ENCODE data around the gene PIK3R4.

PIK3R4 gene

DNA sequence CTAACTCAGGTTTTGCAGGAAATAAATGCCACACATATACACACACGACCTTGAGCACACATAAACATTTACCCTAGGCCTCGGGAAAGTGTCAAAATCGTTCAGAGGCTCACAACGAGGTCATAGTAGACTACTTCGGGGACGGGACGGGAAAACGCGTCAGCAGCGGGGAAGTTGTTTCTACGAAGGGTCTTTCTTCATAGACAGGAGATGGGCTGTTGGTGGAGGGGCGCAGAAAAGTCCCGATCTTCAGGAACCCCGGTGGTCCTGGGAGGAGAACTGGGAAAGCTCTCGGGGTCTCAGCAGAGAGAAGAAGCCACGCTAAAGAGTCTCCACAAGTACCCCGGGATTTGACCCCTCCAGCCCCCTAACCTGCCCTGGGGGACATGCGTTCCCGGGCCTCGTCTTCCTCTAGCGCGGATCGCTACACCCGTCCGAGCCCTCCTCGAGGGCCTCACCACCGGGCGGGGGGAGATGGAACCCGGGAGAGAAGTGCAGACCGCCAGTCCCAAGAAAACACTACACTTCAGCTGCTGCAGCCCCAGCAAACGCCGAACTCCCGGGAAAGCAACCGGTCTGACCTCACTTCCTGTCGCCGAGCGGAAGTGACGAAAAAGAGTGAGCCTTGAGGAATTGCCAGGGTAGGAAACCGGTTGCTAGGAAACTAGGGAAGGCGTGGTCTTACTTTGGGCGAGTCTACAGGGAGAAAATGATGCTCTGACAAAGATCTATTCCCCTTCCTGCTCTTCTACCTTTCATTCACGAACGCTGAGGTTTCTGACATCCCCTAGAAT is at the start of gene PIK3R4:
TSS of gene PIK3R4 (minus strand) at position 584 of the 794 bp plus-strand sequence. CDS start 1,611 bp downstream, outside the sequence.
- DNase-seq: peak; percentile 98

DNA sequence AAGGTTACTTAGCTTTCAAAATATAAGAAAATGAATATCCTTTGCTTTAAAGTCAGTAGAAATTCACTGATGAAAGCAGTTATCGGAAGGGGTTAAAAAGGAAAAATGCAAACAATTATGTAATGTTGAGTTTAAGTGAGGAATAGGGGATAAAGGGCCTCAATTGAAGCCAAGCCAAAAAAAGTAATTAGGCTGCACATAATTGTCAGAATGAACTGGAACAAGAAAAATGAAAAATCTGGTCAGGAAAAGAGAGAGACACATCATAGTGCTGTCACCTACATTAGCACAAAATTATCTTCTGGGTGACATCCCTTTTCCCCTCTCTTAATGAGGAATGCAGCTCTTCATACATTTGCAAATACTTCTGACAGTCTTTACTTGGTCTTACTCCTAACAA is 48.8 kb upstream of the PIK3R4 start:
- DNase-seq: no peak

DNA sequence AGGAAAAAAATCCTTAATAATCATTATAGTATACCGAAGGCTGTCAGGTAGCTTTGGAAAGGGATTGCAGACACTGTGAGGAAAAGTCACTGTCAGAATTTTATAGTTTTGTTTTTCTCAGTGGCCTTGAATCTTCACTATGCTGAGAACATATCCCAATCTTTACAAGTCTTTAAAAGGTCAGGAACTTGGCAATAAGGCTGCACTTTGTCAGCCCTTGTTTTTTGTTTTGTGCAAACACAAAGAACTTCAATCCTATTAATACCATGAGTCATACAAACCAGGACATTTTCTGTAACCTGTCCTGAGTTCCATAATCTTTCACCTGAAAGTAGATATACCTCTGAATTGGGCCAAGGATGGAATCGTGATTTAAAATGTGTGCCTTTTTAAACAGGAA is 45.6 kb upstream of the PIK3R4 start:
- no peak for DNase-seq

DNA sequence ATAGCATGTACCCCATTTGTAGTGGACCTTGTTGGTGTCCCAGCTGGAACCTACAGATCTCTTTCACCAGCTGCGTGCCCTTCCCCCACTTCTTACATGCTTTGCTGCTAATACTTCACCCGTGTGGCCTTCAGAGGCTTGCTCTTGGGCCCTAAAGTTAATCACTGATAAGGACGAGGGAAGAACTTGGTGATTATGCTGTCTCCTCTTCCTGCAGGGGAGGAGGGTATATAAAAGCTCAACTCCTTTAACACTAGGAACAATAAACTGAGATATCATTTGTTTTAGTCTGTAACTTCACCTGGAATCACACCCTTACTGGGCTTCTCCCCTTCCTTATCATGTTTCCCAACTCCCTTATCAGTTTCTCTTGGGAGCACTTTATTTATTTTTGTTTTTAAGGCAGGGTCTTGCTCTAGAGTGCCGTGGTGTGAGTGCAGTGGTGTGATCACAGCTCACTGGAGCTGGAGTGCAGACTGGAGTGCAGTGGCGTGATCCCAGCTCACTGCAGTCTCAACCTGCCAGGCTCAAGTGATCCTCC is 43.2 kb upstream of the PIK3R4 start:
- DNase-seq: no peak

DNA sequence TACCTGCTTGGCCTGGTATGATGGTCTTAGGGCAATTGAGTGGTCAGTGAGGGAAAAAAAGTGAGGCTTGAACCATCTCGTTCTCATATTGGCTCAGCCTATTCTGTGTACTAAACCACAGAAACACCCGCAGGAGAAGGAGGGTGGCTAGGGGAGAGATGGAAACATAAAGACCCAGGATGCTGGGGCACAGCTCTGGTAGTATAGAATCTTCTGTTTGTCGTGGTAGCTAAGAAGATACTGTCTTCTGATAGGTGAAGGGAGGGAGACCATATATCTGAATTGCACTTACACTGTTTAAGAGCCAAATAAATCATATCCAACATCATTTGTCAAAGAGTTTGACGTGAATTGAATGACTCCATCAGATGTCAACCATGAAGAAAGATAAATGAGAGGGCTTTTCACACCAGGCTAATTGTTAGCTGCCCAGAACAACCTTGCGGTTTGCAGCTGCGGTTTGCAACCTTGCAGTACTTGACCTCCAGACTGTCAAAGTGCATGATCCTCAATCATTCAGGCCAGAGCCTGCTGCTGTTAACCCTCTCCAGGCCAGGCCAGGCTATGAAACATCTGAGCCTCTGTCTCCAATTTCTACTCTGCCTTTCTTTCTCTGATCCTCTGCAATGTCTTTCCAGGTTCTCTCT is 40.9 kb upstream of the PIK3R4 start:
- no peak for DNase-seq

DNA sequence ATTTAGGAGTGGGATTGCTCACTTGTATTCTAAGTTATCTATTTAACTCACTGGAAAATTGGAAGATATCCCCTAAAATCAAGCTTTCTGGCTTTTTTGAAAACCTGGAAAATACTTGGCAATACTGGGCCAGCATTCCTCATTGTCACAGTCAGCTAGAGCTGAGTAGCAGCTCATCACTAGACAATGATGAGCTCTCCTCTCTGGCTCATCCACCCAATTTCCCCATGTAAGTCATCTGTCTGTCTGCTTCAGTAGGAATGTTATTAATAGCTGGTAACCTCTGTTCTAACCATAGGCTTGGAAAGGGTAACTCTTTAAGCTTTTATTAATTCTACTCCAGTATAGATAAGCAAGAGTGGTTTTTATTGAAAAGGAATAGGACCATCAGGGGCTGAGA is 39.7 kb upstream of the PIK3R4 start:
- DNase-seq: no peak

DNA sequence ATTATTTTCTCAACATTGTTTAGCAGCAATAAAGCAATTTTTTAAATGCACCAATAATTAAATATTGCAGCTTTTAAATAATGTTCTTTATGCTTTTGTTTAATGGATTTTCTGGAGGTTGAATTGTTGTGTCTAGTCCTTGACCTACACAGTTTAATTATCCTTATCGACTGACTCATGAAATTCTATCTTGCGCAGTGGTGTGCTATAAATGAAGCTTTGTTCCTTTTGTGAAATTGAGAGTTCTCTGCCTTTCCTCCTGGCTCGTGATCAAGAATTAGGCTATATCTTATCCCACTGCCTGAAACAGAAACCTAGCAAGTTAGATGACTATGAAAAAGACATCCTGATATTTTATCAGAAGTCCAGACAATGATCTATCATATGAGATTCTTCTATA is 37.0 kb upstream of the PIK3R4 start:
- DNase-seq: no peak

DNA sequence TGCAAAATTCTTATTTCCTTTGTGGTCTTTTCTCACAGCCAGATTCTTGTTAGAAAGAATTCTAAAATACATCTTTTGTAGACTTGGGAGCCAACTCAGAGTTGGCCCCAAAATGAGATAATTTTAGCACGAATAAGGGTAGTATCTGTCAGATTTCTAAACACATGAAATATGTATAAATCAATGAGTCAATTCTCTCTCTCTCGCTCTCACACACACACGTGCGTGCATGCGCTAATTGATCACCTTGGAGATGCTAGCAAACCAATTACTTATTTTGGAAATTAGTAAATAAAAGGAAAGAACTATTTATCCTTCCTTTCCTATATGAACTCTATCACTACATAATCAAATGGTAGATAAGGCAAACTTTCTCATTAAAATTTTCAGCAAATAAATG is 32.9 kb upstream of the PIK3R4 start:
- no peak for DNase-seq

DNA sequence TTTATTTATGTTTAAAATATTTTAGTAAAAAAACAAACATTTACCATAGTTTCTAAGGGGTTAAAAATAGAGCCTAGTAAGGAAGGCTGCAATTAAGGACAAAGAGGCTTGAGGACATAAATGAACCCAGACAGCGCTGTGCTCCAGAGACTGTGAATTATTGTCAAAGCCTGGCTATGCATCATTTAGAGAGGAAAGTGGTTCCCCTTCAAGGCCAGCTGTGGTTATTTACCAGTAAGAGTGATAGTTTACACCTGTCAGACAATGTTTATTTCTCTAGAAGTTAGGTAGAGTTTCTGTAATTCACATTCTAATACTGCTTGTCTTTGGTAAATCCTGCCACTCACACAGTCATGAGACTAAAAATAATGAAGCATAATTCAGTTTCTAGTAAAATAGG is 32.4 kb upstream of the PIK3R4 start:
- DNase-seq: no peak

DNA sequence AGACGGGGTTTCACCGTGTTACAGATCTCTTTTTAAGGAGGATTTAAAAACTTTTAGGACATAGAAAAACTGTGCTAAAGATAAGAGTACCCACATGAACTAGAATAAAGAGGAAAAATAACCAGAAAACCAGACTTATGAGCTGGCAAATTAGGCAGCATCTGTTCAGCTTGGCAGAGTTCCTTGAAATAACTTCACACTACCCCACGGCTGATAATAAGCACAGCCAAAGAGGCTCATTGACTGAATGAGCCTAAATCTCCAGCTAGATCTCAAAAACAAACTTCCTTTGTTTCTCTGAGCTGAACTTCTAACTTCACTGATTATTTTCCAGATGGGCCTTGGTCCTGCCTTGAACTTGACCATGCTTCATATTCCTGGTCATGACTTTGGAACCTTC is 26.7 kb upstream of the PIK3R4 start:
- DNase-seq: no peak

DNA sequence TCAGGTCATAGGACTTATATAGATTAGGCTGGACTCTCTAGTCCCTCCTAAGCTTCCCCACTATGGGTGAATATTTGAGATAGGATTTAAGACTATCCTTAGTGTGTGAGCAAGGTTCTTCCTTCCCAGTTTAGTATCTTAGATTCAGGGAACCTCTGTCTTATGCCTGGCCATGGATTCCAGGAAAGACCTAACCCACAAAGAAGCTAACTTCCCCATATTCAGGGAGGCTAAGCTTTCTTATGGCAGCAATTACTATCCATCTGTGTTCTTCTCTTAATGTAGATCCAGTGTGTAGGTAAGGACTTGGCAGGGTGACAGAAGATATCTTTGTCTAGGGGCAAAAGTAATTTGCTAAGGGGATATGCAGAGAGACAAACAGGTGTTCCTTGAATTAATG is 25.5 kb upstream of the PIK3R4 start:
- DNase-seq: no peak

DNA sequence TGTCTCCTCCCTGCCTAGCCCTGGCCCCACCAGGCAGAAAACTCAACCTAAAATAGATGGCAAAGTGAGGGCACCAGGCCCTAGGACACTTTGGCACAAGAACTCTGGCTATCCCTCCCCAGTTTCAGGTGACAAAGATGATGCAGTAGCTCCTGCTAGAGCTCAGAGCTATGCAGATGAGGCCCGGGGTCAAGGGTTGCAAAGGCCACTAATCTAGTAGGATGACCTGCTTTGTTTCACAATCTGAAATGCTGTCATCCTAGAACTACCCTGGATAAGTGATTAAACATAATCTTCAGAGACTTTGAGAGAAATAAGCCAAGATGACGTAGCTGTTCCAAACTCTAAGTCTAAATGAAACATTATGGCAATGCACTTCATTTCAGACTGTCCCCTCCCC is 24.0 kb upstream of the PIK3R4 start:
- no peak for DNase-seq

DNA sequence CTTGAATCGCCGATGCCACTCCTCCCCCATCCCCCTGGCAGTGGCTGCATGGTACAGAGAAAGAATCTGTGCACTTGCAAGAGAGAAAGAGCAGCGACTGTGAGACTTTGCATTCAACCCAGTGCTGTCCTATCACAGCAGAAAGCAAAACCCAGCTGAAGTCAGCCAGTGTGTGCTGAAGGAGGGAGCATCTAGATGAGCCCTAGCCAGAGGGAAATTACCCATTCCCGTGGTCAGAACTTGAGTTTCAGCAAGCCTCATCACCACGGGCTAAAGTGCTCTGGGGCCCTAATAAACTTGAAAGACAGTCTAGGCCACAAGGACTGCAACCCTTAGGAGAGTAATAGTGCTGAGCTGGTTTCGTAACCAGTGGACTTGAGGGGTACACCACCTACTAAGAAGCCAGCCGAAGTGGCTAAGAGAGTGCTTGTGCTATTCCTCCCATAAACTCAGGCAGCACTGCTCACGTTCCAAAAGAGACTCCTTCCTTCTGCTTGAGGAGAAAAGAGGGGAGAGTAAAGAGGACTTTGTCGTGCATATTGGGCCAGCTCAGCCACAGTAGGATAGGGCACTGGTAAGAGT is 15.2 kb upstream of the PIK3R4 start:
- no peak for DNase-seq

DNA sequence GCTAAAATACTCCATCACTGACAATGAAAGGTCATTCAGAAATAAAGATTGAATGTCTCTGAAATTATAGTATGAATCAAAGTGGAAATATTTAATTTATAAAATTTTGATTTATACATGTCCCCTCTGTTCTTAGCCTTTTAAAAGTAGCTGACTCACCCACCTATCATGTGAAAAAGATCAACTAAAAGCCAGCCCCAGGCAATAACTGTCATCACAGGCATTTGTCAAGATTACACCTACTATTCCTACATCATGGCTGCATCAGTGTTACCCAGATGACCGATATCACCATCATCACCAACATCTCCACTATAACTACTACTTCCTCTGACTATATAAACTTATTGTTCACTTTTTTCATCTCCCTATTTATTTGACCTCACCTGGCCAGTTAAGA is 14.3 kb upstream of the PIK3R4 start:
- DNase-seq: no peak

DNA sequence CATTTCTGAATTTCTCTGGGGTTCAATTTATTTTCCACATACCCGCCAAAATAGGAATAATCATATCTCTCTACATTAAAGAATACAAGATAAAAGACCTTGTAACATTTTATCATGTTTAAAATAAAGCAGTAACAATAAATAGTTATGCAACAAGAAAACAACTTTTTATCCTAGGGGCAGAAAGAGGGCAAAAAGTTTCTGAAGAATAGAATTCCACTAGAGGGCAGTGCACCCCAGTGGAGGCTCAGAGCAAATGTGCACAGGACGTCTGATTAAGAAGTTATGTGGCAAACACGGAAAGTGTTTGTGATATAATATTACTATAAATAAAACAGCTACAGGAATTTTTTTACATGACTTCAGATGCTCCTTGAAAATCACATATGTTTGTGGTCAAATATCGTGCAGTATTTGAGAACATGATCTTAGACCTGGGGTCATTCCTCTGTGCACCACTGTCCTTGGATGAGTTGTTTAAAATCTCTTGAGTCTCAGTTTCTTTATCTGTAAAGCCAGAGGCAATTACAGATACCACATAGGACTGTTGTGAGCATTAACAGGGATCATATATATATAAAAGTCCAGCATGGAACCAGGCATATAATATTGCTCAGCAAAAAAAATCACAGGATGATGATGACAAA is 13.2 kb upstream of the PIK3R4 start:
- DNase-seq: peak; percentile 83

DNA sequence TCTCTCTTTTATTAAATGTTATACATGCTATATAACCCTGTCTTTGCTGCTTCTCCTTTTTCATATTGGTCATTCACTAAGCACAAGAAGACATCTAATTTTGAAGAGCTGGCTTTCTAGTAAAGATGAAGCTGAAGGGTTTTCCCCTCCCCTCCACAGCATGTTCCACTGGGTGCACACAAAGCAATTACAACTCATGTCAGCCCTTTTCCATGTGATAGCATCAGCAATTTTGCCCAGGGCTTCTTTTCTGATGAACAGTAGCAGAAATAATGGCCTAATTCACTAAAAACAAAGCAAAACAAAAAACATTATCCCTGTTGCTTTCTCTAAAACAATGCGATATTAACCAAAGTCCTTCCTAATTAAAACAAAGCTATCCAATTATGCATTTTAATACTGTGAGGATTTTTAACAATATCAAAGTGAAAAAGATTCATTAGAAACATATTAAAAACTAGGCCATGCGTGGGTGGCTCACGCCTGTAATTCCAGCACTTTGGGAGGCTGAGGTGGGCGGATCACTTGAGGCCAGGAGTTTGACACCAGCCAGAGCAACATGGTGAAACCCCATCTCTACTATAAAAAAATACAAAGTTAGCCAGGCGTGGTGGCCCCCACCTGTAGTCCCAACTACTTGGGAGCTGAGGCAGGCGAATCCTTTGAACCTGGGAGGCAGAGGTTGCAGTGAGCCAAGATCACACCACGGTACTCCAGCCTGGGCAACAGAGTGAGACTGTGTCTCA is 12.2 kb upstream of the PIK3R4 start:
- peak; percentile 8 for DNase-seq

DNA sequence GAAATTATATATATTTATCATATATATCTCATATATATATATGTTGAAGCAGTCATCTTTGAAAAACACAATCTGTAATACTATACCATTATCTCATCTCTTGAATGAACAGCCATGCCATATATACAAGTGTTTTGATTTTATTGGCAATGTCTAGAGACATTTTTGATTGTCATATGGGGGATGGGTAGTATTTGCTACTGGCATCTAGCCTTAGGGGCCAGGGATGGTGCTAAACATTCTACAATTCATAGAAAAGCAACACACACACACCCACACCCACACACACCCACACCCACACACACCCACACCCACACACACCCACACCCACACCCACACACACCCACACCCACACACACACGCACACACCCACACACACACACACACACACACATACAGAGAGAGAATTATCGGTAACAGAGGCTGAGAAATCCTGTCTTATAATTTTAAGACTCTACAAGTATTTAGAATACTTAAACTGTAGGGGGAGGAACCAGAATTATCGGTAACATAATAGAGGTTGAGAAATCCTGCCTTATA is 11.1 kb upstream of the PIK3R4 start:
- no peak for DNase-seq

DNA sequence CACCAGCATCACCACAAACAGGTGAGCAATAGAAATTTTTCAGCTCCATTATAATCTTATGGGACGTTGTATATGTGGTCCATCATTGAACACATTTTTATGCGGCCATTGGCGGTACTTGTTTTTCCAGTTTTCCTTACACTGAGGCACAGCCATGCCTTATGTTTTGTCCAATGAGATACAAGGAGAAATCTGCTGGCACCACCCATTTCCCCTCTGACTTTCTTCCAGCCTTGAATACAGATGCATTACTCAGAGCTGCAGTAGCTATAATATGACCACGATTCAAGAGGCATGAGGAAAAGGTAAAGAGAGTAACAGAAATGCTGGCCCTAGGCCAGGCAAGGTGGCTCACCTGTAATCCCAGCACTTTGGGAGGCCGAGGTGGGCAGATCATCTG is 9.0 kb upstream of the PIK3R4 start:
- no peak for DNase-seq

DNA sequence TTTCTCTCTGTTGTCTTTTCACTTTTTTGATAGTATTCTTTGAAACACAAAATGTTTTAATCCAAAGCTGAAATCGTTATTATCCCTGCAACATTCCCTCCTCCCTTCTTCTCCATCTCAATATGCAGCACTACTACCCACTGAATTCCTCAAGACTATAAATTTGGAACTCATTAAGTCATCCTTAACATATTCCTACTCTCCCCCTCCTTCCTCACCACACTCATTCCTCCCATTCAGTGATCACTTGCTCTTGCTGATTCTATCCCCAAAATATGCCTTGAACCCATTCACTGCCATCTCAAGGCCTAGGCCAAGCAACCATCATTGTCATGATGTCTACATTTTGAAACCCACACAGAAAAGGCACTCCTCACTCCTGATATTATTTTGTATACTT is 2.4 kb upstream of the PIK3R4 start:
- no peak for DNase-seq

DNA sequence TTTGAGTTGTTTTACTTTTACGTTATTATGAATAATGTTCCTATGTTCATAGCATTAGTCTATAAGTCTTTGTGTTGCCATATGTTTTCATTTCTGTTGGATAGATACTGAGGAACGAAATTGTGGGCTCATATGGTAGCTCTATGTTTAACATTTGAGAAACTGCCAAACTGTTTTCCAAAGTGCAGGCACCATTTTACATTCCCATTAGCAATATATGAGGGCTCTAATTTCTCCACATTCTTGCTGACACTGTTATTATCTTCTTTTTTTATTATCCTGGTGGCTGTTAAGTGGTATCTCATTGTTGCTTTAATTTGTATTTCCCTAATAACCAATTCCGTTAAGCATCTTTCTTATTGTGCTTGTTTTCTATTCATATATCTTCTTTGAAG is 1.8 kb upstream of the PIK3R4 start:
- DNase-seq: no peak

DNA sequence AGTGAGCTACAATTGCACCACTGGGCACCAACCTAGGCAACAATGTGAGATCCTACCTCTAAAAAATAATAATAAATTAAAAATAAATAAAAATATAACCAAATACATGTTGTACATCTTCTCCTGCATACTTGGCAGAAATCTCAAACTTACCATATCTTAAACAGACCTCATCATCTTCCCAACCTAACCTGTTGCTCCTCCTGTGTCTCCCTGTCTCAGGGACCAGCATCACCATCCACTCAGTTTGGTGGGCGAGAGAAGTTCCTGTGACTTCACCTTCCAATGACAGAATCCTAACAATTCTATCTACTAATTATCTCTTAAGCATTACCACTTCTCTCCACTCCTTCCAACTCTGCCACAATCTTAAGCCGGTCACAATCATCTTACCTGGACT is 3.3 kb downstream of the PIK3R4 start:
- DNase-seq: no peak

DNA sequence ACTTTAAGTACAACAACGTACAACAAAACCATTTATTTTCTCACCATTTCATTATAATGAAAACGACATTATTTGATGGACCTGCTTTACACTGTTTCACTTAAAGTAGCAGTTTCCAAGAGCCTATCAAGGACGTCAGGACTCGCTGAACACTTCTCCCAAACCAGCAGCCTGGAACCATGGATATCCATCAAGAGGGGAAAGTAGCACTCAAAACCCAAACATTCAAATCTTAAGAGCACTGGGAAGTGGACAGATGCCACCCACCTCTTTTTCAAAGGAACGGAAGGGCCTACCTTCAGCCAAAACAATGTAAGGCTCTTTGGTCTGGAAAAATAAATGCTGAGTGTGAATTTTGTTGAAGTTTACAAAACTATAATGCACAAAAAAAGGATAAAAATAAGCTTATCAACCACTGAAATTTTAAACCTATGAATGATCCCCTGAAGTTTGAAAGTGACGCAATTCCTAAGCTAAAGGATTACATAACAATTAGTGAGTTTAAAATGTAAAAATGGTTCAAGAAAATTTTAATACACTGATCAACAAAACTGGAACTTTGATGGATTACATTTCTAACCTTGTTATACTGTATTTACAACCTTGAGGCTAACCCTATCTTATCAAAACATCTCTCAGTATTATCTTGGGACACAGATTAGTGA is 4.6 kb downstream of the PIK3R4 start:
- no peak for DNase-seq
